HG03108 (cell line): ENCODE data around the gene PDE3B.

Experiments
- ATAC-seq: cut with Tn5 transposase; IDR thresholded peaks from one replicate; pipeline ENCODE4 v1.9.1; 2021; ENCODE audit warnings: moderate library complexity; ENCODE audit not compliant: unreplicated experiment

PDE3B gene

DNA sequence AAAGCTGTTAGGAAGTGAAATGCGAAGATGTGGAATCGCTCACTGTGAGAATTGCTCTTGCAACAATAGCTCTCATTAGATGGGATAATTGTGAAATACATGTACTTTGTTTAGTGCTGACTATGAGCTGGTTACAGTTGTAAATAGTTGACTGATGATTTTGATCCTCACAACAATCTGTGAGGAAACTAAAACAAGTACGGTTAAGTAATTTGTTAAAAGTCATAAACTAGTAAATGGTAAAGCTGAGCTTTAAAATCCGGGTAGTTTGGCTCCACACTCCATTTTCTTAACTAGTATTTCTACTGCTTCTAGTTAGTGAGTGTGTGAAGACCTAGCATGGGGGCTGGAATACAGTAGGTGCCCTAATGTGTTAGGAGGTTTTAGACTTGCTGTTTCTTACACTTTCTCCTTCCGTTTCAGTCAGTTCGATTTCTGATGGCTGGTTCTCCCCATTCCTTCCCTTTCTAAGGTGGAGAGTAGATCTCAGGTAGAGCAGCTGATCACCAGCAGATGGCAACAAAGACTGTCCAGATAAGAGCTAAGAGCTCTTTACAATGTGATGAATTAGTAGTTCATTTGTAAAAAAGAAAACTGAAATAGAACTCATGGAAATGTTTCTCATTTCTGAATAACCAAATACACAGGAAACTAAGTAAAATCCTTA is 264.7 kb downstream of the PDE3B start:
- ATAC-seq: no peak

DNA sequence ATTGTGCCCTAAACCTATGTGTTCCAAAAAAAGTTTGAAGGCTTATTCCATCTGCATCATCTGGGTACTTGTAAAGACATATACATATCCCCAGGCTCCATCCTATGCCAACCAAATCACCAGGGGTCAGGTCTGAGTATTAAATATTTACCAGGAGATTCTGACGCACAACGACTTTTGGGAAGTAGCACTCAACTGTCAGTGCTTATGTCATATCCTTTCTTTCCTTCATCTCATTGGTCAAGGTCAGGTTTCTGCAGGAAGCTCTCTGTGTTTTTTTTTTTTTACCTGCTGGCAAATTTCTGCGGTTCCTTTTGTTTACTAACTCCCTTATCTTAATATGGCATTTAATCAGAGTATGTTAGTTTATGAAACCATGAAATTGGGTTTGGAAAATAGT is 270.9 kb downstream of the PDE3B start:
- ATAC-seq: no peak

DNA sequence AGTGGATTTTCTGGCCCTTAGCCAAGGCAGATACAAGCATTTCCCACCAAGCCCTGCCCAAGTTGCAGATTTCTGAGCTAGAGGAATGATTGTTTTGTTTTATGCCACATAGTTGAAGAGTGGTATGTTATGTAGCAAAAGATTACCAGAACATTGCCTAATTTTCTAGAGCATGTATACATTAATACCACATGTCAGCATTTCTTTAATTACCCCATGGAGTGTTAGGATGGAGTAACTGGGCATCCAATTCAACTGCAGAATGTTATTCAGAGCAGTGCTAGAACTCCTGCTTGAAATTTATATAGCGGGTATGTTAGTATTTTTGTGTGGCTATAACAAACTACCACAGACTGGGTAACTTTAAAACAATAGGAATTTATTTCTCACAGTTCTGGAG is 272.8 kb downstream of the PDE3B start:
- ATAC-seq: no peak
